Fibroblast of lung (primary cell): ENCODE measurements around the gene FNBP1L. TPM values are rescaled to one million over a fixed set of nuclear protein-coding genes. Genes with fewer than 3 reads are reported as not detected.

Source experiments
- DNase-seq, 2 donors: peaks; one replicate each; pipeline versions ENCODE4 v3.0.0 to v3.0.0-alpha.2; 2010; ENCODE audit warnings: low read depth in 2 of 2
- H2AFZ ChIP-seq: 2 replicates; pipeline ENCODE4 v1.5.1; 2012; ENCODE audit warnings: low read length, control low read depth, inconsistent platforms
- H3K27ac ChIP-seq: 2 replicates; pipeline ENCODE4 v1.5.1; 2011; ENCODE audit warnings: low read length, control low read depth; ENCODE audit not compliant: insufficient read depth
- H3K27me3 ChIP-seq: 2 replicates; pipeline ENCODE4 v1.5.1; 2011; ENCODE audit warnings: mild to moderate bottlenecking, low read length; ENCODE audit not compliant: control insufficient read depth, insufficient read depth
- H3K36me3 ChIP-seq: 2 replicates; pipeline ENCODE4 v1.5.1; 2011; ENCODE audit warnings: low read length; ENCODE audit not compliant: control insufficient read depth, insufficient read depth
- H3K4me1 ChIP-seq: 2 replicates; pipeline ENCODE4 v1.5.1; 2011; ENCODE audit warnings: low read length; ENCODE audit not compliant: control insufficient read depth, insufficient read depth; ENCODE audit errors: extremely low read depth
- H3K4me2 ChIP-seq: 2 replicates; pipeline ENCODE4 v1.5.1; 2011; ENCODE audit warnings: low read length, control low read depth; ENCODE audit not compliant: insufficient read depth; ENCODE audit errors: extremely low read depth
- H3K4me3 ChIP-seq, 4 experiments: fragments of 200-600 bp in 1 of 4; sonication (generic) in 1 of 4; replicated peaks in 1 of 4; 2 replicates each; pipeline ENCODE4 v1.5.1; 2011 to 2016; ENCODE audit warnings: low read length in 4 of 4, low read depth in 3 of 4, mild to moderate bottlenecking in 3 of 4, control low read depth in 2 of 4, inconsistent platforms in 1 of 4, mixed read lengths in 1 of 4; ENCODE audit not compliant: insufficient read depth in 1 of 4; ENCODE audit errors: control extremely low read depth in 1 of 4
- H3K79me2 ChIP-seq: 2 replicates; pipeline ENCODE4 v1.5.1; 2012; ENCODE audit warnings: mild to moderate bottlenecking, low read length, inconsistent platforms; ENCODE audit not compliant: control insufficient read depth, insufficient read depth
- H3K9ac ChIP-seq: 2 replicates; pipeline ENCODE4 v1.5.1; 2011; ENCODE audit warnings: mild to moderate bottlenecking, low read length, control low read depth; ENCODE audit not compliant: insufficient read depth
- H3K9me3 ChIP-seq: 2 replicates; pipeline ENCODE4 v1.5.1; 2012; ENCODE audit warnings: low read depth, low read length; ENCODE audit not compliant: control insufficient read depth, insufficient read depth
- H4K20me1 ChIP-seq: 2 replicates; pipeline ENCODE4 v1.5.1; 2011; ENCODE audit warnings: low read length; ENCODE audit not compliant: control insufficient read depth, insufficient read depth; ENCODE audit errors: extremely low read depth
- EZH2 ChIP-seq: IDR thresholded peaks from 2 replicates; pipeline ENCODE4 v1.5.1; 2012; ENCODE audit warnings: low read length, control low read depth, mild to moderate bottlenecking; ENCODE audit errors: missing control alignments
- polyA plus RNA-seq, 2 donors: library from polyadenylated mRNA; depleted of rRNA in 1 of 2; stranded (reverse) in 1 of 2; unstranded in 1 of 2; fragments of >200 nt; gene quantifications; 2 replicates each; pipeline ENCODE4 v1.2.1, GENCODE V29; 2011 to 2012; ENCODE audit warnings: missing spikeins in 1 of 2
- total RNA-seq: library from RNA; depleted of rRNA; stranded (reverse); fragments of >200 nt; gene quantifications from 2 replicates; pipeline ENCODE4 v1.2.1, GENCODE V29; 2014
- TF ChIP-seq, protein P1 (sequence below), 2 donors: IDR thresholded peaks in 1 of 2; conservative IDR thresholded peaks in 1 of 2; 1 replicate in 1 of 2; 2 replicates in 1 of 2; pipeline ENCODE4 v1.5.1; 2011 to 2012; ENCODE audit warnings: low read length in 2 of 2, control low read depth in 1 of 2, inconsistent platforms in 1 of 2, low read depth in 1 of 2, mild to moderate bottlenecking in 1 of 2

Gene FNBP1L
- total and polyA plus RNA-seq, 2 donors (not counting 1 experiment from before 2014, with no cell fraction given), result 3.0 to 4.1 TPM

DNA sequence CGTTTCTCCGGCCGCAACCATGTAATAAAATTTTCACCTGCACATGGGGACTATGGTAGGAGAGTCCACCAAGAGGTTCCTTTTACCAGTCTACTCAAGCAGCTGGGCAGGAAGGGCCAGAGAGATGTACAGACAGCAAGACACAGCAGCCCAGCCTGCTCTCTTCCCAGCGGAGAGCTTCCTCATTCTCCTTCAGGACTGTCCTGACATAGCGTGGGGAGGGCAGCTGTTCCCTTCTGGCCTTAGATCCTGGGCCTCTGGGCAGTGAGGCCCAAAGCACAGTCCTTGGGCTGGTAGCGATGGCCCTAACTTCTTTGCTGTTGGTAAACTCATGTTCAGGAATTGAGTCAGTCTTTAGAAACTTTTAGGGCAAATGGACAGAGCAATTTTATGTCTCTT is 144.6 kb downstream of the FNBP1L start:
- Histone ChIP-seq H4K20me1 (no peaks in the 10 kb centered on the region), H3K4me2 (no peak overlapping the region), H3K9ac (no peak overlapping the region), H2AFZ (no peak overlapping the region), H3K27ac (no peak overlapping the region), H3K36me3 (peaks cover 13% of the 10 kb centered on the region), H3K4me3 (no peak overlapping the region), H3K9me3 (no peaks in the 10 kb centered on the region), H3K27me3 (no peaks in the 10 kb centered on the region), H3K79me2 (peaks cover 61% of the 10 kb centered on the region), H3K4me1 (peaks cover 10% of the 10 kb centered on the region)
- DNase-seq, result no peak
- TF ChIP-seq, protein P1, sequence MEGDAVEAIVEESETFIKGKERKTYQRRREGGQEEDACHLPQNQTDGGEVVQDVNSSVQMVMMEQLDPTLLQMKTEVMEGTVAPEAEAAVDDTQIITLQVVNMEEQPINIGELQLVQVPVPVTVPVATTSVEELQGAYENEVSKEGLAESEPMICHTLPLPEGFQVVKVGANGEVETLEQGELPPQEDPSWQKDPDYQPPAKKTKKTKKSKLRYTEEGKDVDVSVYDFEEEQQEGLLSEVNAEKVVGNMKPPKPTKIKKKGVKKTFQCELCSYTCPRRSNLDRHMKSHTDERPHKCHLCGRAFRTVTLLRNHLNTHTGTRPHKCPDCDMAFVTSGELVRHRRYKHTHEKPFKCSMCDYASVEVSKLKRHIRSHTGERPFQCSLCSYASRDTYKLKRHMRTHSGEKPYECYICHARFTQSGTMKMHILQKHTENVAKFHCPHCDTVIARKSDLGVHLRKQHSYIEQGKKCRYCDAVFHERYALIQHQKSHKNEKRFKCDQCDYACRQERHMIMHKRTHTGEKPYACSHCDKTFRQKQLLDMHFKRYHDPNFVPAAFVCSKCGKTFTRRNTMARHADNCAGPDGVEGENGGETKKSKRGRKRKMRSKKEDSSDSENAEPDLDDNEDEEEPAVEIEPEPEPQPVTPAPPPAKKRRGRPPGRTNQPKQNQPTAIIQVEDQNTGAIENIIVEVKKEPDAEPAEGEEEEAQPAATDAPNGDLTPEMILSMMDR (conservative IDR thresholded peaks at IDR 0.05 in 1 of 2, IDR thresholded peaks at IDR 0.05 in 1 of 2; ENCODE audit: low read depth in 1 of 2, low read length in 2 of 2), result no peak
- TF ChIP-seq EZH2, result no peak

DNA sequence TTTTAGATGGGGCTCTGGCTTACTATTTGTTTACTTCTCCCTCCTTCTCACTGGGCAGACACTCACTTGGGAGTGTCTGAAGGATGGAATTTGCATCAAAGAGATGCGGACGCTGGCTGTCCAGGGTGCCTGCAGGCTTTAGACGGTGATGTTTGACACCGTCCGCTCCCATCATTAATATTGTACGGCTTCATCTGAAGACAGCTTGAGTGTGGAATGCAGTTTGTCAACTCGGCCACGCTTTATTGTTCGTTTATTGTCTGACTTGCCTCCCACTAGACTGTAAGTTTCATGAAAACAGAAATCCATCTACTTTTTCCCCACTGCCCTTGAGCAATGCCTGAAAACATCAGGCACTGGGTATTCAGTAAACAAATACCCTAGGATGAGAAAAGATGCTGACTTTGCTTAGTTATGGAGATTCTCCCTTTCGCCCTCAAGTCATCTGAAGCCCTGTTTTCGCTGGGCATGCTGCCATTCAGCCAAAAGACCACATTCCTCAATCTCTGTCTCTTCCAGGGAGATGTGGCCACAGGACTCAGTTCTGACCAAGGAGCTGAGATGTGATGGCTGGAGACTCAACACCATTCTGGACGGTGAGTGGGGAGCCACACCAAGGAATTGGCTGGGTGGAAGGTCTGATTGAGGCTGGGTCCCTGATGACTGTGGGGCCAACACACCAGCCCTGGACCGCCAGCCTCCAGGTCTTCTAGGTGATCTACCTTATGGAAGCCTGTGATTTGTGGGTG is 146.1 kb downstream of the FNBP1L start:
- peaks cover 73% of the 10 kb centered on the region for H3K79me2 ChIP-seq
- no peaks in the 10 kb centered on the region for H3K27me3 ChIP-seq
- no peak overlapping the region for H3K9ac ChIP-seq
- no peak overlapping the region for H3K4me2 ChIP-seq
- H4K20me1 ChIP-seq, result no peaks in the 10 kb centered on the region
- H3K36me3 ChIP-seq, result peaks cover 7% of the 10 kb centered on the region
- peak overlapping the region; percentile 40 for H3K27ac ChIP-seq
- TF ChIP-seq, protein P1 (conservative IDR thresholded peaks at IDR 0.05 in 1 of 2, IDR thresholded peaks at IDR 0.05 in 1 of 2; ENCODE audit: low read depth in 1 of 2, low read length in 2 of 2), result no peak
- TF ChIP-seq EZH2, result no peak
- H3K9me3 ChIP-seq, result no peaks in the 10 kb centered on the region
- DNase-seq, result peak in 1 of 2 donors; percentile 45
- no peak overlapping the region for H2AFZ ChIP-seq
- peaks cover 15% of the 10 kb centered on the region for H3K4me1 ChIP-seq
- H3K4me3 ChIP-seq, result no peak overlapping the region

DNA sequence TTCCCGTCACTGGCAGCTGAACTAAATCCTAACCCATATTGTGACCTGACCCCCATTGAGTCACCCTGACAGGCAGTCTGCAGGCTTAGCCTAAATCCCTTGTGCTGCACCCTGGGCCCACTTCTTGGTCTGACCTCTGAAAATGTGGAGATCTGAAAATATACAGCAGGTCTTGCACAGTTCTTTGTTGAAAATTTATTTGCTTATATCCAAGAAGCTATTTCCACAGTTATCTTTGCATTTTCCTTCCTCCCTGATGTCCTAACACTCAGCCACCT is 146.6 kb downstream of the FNBP1L start:
- no peak overlapping the region for H2AFZ ChIP-seq
- H3K27me3 ChIP-seq, result no peaks in the 10 kb centered on the region
- peak overlapping the region; percentile 40 for H3K27ac ChIP-seq
- no peak overlapping the region for H3K4me2 ChIP-seq
- H4K20me1 ChIP-seq, result no peaks in the 10 kb centered on the region
- no peaks in the 10 kb centered on the region for H3K9me3 ChIP-seq
- peaks cover 4% of the 10 kb centered on the region for H3K36me3 ChIP-seq
- H3K4me3 ChIP-seq, result no peak overlapping the region
- peaks cover 76% of the 10 kb centered on the region for H3K79me2 ChIP-seq
- H3K9ac ChIP-seq, result no peak overlapping the region
- peaks cover 15% of the 10 kb centered on the region for H3K4me1 ChIP-seq
- TF ChIP-seq, protein P1 (conservative IDR thresholded peaks at IDR 0.05 in 1 of 2, IDR thresholded peaks at IDR 0.05 in 1 of 2; ENCODE audit: low read depth in 1 of 2, low read length in 2 of 2), result no peak
- TF ChIP-seq EZH2, result no peak
- no peak for DNase-seq
